Measurements from ENCODE around the gene PDF.

DNA sequence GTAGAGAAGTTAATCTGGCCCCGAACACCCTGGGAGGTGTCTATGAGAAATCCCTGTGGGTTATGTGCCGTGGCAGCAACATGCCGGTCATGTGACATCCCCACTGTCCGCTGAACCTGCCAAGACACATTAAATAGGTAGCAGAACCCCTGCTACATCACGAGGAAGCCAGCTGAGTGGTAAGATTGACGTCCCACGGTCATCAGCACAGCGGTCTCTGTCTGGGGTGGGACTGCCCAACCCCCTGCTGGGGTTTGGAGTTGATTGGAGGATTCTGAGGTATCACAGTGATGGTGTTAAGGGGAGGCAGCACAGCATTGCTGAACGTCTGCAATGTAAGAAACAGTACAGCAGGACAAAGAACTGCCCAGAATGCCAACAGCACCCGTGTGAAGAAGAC is 19.1 kb upstream of the PDF start:
- TF ChIP-seq, protein P1, sequence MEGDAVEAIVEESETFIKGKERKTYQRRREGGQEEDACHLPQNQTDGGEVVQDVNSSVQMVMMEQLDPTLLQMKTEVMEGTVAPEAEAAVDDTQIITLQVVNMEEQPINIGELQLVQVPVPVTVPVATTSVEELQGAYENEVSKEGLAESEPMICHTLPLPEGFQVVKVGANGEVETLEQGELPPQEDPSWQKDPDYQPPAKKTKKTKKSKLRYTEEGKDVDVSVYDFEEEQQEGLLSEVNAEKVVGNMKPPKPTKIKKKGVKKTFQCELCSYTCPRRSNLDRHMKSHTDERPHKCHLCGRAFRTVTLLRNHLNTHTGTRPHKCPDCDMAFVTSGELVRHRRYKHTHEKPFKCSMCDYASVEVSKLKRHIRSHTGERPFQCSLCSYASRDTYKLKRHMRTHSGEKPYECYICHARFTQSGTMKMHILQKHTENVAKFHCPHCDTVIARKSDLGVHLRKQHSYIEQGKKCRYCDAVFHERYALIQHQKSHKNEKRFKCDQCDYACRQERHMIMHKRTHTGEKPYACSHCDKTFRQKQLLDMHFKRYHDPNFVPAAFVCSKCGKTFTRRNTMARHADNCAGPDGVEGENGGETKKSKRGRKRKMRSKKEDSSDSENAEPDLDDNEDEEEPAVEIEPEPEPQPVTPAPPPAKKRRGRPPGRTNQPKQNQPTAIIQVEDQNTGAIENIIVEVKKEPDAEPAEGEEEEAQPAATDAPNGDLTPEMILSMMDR (IDR thresholded peaks at IDR 0.05; ENCODE audit: extremely low read depth in 1 of 2, insufficient read depth in 1 of 2, low read depth in 1 of 2, low read length in 2 of 2), result no peak
- TF ChIP-seq, protein P2, sequence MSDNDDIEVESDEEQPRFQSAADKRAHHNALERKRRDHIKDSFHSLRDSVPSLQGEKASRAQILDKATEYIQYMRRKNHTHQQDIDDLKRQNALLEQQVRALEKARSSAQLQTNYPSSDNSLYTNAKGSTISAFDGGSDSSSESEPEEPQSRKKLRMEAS (IDR thresholded peaks at IDR 0.05; ENCODE audit: insufficient read depth, insufficient read length), result no peak
- TF ChIP-seq POLR2A (IDR thresholded peaks at IDR 0.05; ENCODE audit: low read depth, low read length), result no peak
- TF ChIP-seq JUN (IDR thresholded peaks at IDR 0.05; ENCODE audit: borderline replicate concordance, insufficient read depth, insufficient read length, low read depth), result no peak
- TF ChIP-seq POLR2AphosphoS5 (IDR thresholded peaks at IDR 0.05; ENCODE audit: insufficient read depth, low read depth, low read length), result no peak
